ENCODE results near the gene MRPL12.

MRPL12 gene

DNA sequence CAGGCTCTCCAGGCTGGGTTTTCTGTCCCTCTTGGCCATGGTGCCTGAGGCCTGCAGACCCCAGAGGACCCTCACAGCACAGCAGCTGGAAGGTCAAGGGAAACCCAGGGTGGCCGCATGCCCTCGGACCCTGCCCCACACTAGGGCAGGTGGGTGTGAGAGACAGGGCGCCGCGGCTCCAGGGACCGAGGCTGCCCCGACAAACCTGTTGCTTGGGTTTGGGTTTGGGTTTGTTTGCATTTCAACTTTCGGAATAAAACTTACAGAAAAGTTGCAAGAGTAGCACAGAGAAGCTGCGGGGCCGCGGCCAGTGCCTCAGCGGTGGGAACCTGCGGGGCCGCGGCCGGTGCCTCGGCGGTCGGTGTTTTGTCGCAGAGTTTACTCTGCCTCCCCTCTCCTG lies 11.6 kb upstream of the MRPL12 start:
- no peak overlapping the region for H2AFZ ChIP-seq (ENCODE audit: low read length)
- no peaks in the 10 kb centered on the region for H4K20me1 ChIP-seq (ENCODE audit: insufficient read depth, low read length)
- H3K36me3 ChIP-seq (replicated peaks; ENCODE audit: insufficient read depth, low read length): peaks cover 4% of the 10 kb centered on the region
- no peak overlapping the region for H3K9ac ChIP-seq (ENCODE audit: low read length)
- TF ChIP-seq EZH2 (optimal IDR thresholded peaks at IDR 0.05; ENCODE audit: low read depth, low read length): no peak
- DNase-seq: no peak
- peaks cover 47% of the 10 kb centered on the region for H3K79me2 ChIP-seq (ENCODE audit: low read length)
- no peak overlapping the region for H3K4me3 ChIP-seq (ENCODE audit: low read length)
- H3F3A ChIP-seq (ENCODE audit: insufficient read depth, low read length): no peaks in the 10 kb centered on the region
- H3K4me2 ChIP-seq (ENCODE audit: low read depth, low read length): no peak overlapping the region
- no peaks in the 10 kb centered on the region for H3K9me2 ChIP-seq (replicated peaks; ENCODE audit: insufficient read depth, low read length)
- H3K4me1 ChIP-seq (ENCODE audit: low read length): no peaks in the 10 kb centered on the region
- no peak overlapping the region for H3K27ac ChIP-seq (ENCODE audit: low read length)
- no peaks in the 10 kb centered on the region for H3K27me3 ChIP-seq (replicated peaks; ENCODE audit: insufficient read depth, low read length)
- no peaks in the 10 kb centered on the region for H3K9me3 ChIP-seq (replicated peaks; ENCODE audit: insufficient read depth, low read length)

DNA sequence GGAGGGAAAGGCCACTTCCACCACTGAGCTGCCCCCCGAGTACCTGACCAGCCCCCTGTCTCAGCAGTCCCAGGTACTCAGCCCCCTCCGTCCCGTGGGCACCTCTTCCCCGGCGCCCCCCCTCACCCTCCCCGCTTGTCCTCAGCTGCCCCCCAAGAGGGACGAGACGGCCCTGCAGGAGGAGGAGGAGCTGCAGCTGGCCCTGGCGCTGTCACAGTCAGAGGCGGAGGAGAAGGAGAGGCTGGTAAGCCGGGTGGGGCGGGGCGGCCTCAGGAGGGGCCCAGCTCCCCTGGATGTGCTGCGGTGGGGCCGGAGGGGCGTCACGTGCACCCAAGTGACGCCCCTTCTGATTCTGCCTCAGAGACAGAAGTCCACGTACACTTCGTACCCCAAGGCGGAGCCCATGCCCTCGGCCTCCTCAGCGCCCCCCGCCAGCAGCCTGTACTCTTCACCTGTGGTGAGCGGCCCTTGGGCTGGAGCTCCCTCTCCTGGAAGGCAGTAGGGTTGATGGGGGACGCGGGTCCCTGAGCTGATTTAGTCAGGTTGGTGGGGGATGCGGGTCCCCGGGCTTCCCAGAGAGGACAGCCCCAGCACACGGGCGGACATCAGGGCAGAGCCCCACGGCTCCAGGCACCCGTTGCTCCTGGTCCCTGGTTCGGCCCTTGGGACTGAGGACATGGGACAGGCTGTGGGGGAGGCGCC lies 9.5 kb upstream of the MRPL12 start:
- Histone ChIP-seq H3K79me2 (ENCODE audit: low read length) (peaks cover 40% of the 10 kb centered on the region), H3K4me1 (ENCODE audit: low read length) (no peaks in the 10 kb centered on the region), H3K27ac (ENCODE audit: low read length) (no peak overlapping the region), H4K20me1 (ENCODE audit: insufficient read depth, low read length) (no peaks in the 10 kb centered on the region), H3K4me2 (ENCODE audit: low read depth, low read length) (no peak overlapping the region), H3K4me3 (ENCODE audit: low read length) (no peak overlapping the region), H2AFZ (ENCODE audit: low read length) (no peak overlapping the region), H3K9me2 (replicated peaks; ENCODE audit: insufficient read depth, low read length) (no peaks in the 10 kb centered on the region), H3K9me3 (replicated peaks; ENCODE audit: insufficient read depth, low read length) (no peaks in the 10 kb centered on the region), H3F3A (ENCODE audit: insufficient read depth, low read length) (no peaks in the 10 kb centered on the region), H3K9ac (ENCODE audit: low read length) (no peak overlapping the region), H3K27me3 (replicated peaks; ENCODE audit: insufficient read depth, low read length) (no peaks in the 10 kb centered on the region), H3K36me3 (replicated peaks; ENCODE audit: insufficient read depth, low read length) (peaks cover 4% of the 10 kb centered on the region; the same call in 1 of the 2 replicates)
- no peak for DNase-seq
- TF ChIP-seq EZH2phosphoT487 (IDR thresholded peaks at IDR 0.05; ENCODE audit: low read length) (no peak), EZH2 (optimal IDR thresholded peaks at IDR 0.05; ENCODE audit: low read depth, low read length) (no peak)
- TF ChIP-seq, protein P1, sequence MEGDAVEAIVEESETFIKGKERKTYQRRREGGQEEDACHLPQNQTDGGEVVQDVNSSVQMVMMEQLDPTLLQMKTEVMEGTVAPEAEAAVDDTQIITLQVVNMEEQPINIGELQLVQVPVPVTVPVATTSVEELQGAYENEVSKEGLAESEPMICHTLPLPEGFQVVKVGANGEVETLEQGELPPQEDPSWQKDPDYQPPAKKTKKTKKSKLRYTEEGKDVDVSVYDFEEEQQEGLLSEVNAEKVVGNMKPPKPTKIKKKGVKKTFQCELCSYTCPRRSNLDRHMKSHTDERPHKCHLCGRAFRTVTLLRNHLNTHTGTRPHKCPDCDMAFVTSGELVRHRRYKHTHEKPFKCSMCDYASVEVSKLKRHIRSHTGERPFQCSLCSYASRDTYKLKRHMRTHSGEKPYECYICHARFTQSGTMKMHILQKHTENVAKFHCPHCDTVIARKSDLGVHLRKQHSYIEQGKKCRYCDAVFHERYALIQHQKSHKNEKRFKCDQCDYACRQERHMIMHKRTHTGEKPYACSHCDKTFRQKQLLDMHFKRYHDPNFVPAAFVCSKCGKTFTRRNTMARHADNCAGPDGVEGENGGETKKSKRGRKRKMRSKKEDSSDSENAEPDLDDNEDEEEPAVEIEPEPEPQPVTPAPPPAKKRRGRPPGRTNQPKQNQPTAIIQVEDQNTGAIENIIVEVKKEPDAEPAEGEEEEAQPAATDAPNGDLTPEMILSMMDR (IDR thresholded peaks at IDR 0.05; ENCODE audit: low read length): no peak

DNA sequence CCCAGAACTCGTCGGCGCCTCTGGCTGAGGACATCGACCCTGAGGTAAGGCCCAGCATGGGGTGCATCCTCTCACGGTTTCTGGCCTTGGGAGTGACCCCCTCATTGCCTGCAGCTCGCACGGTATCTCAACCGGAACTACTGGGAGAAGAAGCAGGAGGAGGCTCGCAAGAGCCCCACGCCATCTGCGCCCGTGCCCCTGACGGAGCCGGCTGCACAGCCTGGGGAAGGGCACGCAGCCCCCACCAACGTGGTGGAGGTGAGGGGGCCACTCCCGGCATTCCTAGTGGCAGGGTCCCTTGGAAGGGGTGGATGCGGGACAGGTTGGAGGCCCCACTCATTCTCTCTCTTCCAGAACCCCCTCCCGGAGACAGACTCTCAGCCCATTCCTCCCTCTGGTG lies 8.4 kb upstream of the MRPL12 start:
- H3K27ac ChIP-seq (ENCODE audit: low read length): no peak overlapping the region

More for the DNA sequence above, 8.4 kb upstream of the MRPL12 start:
- TF ChIP-seq, protein P1 (IDR thresholded peaks at IDR 0.05; ENCODE audit: low read length): no peak
- TF ChIP-seq EZH2phosphoT487 (IDR thresholded peaks at IDR 0.05; ENCODE audit: low read length) (no peak), EZH2 (optimal IDR thresholded peaks at IDR 0.05; ENCODE audit: low read depth, low read length) (no peak)
- no peaks in the 10 kb centered on the region for H3K27me3 ChIP-seq (replicated peaks; ENCODE audit: insufficient read depth, low read length)
- H2AFZ ChIP-seq (ENCODE audit: low read length): no peak overlapping the region
- no peaks in the 10 kb centered on the region for H3K9me2 ChIP-seq (replicated peaks; ENCODE audit: insufficient read depth, low read length)
- DNase-seq: no peak
- peaks cover 4% of the 10 kb centered on the region; the same call in 1 of the 2 replicates for H3K36me3 ChIP-seq (replicated peaks; ENCODE audit: insufficient read depth, low read length)
- peaks cover 38% of the 10 kb centered on the region for H3K79me2 ChIP-seq (ENCODE audit: low read length)
- H3K4me2 ChIP-seq (ENCODE audit: low read depth, low read length): no peak overlapping the region
- H3F3A ChIP-seq (ENCODE audit: insufficient read depth, low read length): no peaks in the 10 kb centered on the region
- no peaks in the 10 kb centered on the region for H4K20me1 ChIP-seq (ENCODE audit: insufficient read depth, low read length)
- H3K4me3 ChIP-seq (ENCODE audit: low read length): no peak overlapping the region
- no peaks in the 10 kb centered on the region for H3K9me3 ChIP-seq (replicated peaks; ENCODE audit: insufficient read depth, low read length)
- H3K4me1 ChIP-seq (ENCODE audit: low read length): no peaks in the 10 kb centered on the region
- H3K9ac ChIP-seq (ENCODE audit: low read length): no peak overlapping the region

All from MM.1S (cell line).